ENCODE results near the gene PCDHGB1.
"Not testable (repeated sequence)": the region's sequence is repeated elsewhere in the genome, so short reads cannot be mapped to it uniquely, and the experiment has no call there.

The PCDHGB1 gene

DNA sequence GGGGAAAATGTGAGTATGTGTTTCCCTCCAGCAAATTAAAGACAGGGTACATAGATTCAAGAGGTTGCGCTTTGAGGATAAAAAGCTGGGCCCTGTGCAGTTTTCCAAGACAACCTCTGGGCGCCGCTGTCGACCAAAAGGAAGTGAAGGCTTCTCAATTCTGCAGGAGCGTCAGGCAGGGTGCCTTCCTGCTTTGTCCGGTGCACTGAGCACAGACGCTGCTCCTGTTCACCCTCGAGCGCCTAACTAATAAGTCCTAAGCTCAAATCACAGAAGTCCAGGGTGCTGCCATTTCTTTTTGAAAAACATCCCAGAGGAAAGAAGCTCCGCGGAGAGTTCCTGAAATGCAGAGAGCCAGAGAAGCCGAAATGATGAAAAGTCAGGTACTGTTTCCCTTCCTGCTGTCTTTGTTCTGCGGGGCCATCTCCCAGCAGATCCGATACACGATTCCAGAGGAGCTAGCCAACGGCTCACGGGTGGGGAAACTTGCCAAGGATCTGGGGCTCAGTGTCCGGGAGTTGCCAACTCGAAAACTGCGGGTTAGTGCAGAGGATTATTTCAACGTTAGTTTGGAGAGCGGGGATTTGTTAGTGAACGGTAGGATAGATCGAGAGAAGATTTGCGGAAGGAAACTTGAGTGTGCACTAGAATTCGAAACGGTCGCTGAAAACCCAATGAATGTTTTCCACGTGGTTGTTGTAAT lies at the start of gene PCDHGB1:
Gene PCDHGB1, plus strand, starts transcription at position 183 of the 703 bp plus-strand sequence. Its CDS starts 162 bp downstream, at position 345.
- DNase-seq (ENCODE audit: low read depth): no peak

- no peak for DNase-seq (ENCODE audit: low read depth)
Observed at GRCh38 chr5:141303756-141304155, 46.1 kb upstream of the PCDHGB1 start, which contains the start of gene SLC25A2. SLC25A2 (minus strand) TSS chr5:141304049; CDS start chr5:141303865, 184 bp downstream.

GRCh38 chr5:141306630-141307029 lies 43.3 kb upstream of the PCDHGB1 start:
- DNase-seq (ENCODE audit: low read depth): no peak

DNA sequence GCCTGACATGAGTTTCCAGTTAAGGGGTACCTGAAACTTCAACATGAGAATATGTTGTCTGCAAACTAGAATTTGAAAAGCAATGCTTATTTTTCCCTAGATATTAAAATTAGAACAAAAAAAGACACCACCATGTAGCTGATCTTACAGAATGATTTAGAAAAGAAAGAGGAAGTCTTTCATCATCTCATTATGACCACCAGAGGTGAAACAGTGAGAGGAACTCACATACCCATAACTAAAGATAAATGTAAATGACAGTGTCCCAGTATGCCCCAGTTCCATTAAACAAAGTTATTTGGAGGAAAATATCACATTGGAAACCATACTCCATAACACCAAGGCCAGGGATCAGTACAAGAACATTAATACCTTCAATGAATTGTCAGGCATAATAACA lies 36.2 kb upstream of the PCDHGB1 start:
- DNase-seq (ENCODE audit: low read depth): no peak

DNA sequence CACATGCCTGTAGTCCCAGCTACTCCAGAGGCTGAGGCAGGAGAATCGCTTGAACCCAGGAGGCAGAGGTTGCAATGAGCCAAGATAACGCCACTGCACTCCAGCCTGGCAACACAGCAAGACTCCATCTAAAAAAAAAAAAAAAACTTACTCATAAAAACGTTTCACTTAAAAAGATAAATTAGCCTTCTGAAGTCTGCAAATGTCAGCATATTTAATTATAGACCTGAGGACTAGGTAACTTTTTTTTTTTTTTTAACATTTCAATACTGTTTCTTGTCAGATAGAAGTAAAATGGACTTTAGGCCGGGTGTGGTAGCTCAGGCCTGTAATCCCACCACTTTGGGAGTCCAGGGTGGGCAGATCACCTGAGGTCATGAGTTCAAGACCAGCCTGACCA lies 32.9 kb upstream of the PCDHGB1 start:
- DNase-seq (ENCODE audit: low read depth): not testable (repeated sequence)

- no peak for DNase-seq (ENCODE audit: low read depth)
Observed at GRCh38 chr5:141319202-141319601, 30.7 kb upstream of the PCDHGB1 start.

DNA sequence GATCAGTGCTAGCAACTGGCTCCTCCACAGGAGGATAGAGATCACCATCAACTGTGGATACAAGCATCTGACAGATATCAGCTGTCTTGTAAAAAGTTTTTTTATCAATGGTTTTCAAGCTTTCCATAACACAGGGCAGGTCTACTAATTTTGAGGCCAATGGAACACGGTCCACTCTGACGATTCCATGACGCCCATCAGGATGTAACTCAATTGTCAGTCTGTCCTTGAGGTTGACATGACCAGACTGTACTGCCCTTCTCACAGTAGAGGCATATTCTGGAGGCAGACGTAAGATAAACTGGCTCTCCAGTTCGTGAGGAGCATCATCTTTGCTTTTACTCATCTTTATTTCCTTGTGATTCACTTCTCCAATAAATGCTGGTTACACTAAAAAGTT lies 30.2 kb upstream of the PCDHGB1 start:
- DNase-seq (ENCODE audit: low read depth): no peak

GRCh38 chr5:141320225-141321169 lies 29.4 kb upstream of the PCDHGB1 start, which contains the start of gene TAF7:
TAF7 (minus strand) TSS chr5:141320784; CDS start chr5:141320044, 740 bp downstream.
- peak; percentile 85 for DNase-seq (ENCODE audit: low read depth)

GRCh38 chr5:141322261-141322660 lies 27.6 kb upstream of the PCDHGB1 start:
- no peak for DNase-seq (ENCODE audit: low read depth)

DNA sequence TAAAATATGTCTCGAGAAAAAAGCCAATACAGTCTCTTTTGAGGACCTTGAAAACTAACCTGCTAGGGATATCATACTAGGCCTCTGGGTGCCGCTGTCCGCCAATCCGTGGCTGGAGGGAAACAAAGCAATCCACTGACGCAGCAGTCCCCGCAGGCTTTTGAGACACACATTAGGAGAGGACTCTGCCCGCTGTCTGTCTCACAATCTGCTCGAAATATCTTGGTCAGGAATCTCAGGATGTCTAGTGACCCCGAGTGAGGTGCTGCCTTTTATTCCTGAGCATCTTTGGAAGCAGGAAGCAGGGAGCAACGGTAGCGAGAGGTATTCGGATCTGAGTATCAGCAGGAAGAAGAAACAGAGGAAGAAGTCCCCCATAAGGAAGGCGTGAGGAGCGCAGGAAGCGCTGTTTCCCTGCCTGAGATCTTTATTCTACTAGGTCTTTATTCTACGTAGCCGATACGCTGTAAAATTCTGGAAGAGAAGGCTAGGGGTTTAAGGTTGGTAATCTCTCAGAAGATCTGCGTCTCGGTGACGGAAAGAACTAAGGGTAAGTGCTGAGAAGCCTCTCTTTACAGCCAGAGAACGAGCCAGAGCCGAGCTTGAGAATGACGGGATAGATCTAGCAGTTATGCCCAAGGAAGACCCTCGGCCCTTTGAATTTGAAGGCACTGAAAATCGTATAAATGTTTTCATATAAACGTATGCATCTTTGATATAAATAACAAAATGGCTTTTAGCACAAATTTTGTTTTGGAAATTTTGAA lies 23.6 kb upstream of the PCDHGB1 start:
- DNase-seq (ENCODE audit: low read depth): peak; percentile 37

DNA sequence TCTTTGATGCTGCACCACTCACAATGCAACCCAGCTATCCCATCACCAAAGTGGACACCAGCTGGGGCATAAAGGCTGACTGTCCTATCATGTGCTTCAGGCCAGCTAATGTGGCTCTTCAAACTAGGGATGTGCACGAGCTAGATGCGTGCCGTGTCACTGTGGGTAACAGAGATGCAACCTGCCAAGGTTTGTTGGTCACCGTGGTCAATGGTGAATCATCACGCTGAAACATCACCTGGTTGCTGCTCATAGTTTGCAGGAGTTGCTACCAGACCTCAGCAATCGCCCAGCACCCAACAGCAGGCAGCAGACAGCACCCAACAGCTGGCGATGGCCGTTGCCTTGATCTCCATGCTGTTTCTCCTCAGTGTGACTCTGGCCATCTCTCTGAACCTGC lies 21.7 kb upstream of the PCDHGB1 start:
- no peak for DNase-seq (ENCODE audit: low read depth)

DNA sequence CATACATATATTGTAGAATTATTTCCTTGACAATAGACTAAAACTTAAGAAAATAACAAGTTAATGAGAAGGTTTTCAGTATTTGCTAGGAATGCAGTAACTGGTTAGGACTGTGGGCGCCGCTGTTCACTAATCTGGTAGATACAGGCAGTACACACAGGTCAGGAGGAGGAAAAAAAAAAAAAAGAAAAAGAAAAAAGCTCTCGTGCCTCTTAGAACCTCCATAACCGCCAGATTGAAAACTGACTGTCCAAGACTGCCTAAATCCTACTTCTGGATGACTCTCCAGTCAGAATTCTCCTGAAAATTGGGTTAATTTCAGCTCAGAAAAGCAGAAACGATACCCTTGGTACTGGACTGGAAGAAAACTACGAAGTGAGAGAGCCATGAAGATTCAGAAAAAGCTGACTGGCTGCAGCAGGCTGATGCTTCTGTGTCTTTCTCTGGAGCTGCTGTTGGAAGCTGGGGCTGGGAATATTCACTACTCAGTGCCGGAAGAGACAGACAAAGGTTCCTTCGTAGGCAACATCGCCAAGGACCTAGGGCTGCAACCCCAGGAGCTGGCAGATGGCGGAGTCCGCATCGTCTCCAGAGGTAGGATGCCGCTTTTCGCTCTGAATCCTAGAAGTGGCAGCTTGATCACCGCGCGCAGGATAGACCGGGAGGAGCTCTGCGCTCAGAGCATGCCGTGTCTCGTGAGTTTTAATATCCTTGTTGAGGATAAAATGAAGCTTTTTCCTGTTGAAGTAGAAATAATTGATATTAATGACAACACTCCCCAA lies 19.4 kb upstream of the PCDHGB1 start, which contains the start of gene PCDHGA1:
Gene PCDHGA1, plus strand, starts transcription at position 216 of the 782 bp plus-strand sequence.
- DNase-seq (ENCODE audit: low read depth): no peak

DNA sequence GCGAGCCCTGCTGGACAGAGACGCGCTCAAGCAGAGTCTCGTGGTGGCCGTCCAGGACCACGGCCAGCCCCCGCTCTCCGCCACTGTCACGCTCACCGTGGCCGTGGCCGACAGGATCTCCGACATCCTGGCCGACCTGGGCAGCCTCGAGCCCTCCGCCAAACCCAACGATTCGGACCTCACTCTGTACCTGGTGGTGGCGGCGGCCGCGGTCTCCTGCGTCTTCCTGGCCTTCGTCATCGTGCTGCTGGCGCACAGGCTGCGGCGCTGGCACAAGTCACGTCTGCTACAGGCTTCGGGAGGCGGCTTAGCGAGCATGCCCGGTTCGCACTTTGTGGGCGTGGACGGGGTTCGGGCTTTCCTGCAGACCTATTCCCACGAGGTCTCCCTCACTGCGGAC lies 17.3 kb upstream of the PCDHGB1 start:
- not testable (repeated sequence) for DNase-seq (ENCODE audit: low read depth)

DNA sequence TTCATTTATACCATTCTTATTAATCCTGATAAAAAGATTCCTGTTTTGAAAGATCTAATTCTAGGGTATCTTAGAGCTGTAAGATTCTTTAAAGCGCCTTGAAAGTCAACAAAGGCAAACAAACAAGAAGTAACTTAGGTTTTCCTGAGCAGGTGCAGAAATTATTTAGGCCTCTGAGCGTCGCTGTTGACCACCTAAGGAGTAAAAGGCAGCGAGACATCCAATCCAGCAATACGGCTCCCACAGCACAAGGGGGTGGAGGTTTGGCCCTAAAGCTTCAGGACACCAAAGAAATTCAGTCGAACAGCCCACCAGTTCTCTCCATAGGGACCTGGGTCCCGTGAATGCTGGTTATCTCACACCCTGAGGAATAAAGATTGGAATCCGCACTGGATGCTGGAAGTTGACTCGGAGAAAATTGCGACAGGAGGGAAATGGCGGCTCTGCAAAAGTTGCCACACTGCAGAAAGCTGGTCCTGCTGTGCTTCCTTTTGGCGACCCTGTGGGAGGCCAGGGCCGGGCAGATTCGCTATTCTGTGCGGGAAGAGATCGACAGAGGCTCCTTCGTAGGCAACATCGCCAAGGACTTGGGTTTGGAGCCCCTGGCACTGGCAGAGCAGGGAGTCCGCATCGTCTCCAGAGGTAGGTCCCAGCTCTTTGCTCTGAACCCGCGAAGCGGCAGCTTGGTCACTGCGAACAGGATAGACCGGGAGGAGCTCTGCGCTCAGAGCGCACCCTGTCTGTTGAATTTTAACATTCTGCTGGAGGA lies 11.2 kb upstream of the PCDHGB1 start, which contains the start of gene PCDHGA2:
Gene PCDHGA2, plus strand, starts transcription at position 223 of the 769 bp plus-strand sequence.
- no peak for DNase-seq (ENCODE audit: low read depth)

DNA sequence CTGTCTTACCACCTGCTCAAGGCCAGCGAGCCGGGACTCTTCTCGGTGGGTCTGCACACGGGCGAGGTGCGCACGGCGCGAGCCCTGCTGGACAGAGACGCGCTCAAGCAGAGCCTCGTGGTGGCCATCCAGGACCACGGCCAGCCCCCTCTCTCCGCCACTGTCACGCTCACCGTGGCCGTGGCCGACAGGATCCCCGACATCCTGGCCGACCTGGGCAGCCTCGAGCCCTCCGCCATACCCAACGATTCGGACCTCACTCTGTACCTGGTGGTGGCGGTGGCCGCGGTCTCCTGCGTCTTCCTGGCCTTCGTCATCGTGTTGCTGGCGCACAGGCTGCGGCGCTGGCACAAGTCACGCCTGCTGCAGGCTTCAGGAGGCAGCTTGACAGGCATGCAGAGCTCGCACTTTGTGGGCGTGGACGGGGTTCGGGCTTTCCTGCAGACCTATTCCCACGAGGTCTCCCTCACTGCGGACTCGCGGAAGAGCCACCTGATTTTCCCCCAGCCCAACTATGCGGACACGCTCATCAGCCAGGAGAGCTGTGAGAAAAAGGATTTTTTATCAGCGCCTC lies 9.0 kb upstream of the PCDHGB1 start:
- DNase-seq (ENCODE audit: low read depth): not testable (repeated sequence)

DNA sequence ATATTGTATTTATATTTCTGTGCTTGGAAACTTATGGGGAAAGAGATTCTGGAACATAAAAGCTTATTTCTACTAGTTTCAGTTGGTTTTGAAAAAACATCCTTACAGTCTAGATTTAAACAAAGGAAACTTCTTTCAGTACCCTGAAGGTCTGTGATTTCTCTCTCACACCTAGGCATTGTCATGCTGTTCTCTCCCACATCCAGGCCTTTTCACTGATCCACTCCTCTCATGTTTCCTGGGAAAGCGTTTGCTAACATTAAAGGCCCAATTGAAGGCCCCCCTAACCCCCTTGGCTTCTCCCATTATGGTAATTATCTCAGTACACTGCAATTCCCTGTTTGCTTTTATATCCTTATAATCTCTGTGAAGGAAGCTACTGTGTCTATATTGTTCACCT lies 7.1 kb upstream of the PCDHGB1 start:
- no peak for DNase-seq (ENCODE audit: low read depth)

DNA sequence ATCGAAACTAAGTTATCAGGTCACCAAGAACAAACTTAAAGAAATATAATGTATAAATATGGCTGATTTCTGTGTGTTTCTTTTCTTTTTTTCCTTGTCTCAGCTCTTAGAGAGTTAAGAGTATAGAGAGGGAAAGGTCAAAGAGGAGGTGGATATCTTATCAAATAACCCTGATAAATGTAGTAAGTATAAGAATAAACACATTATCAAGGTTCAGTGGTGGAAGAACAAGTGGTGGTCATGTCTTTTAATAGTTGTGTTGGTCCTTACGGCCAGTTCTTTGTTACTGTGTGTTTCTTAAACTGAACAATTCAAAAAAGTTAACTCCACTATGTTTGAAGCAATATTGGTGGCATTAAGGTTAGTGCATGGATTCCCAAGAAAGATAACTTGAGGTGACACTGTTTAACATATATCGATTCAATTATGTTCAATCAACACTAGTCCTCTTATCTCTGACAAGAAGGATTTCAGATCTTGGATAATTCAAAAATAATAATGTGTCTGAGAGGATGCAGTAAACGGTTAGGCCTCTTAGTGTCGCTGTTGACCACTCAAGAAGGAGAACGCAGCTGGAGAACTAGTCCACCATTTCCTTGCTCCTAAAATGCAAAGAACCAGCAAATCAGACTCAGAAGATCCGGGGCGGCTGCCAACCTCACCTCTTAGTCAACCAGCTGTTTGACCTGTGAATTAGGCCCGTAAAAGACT lies 6.5 kb upstream of the PCDHGB1 start, which contains the start of gene PCDHGA3:
Gene PCDHGA3, plus strand, starts transcription at position 588 of the 711 bp plus-strand sequence. CDS start 205 bp downstream, outside the sequence.
- no peak for DNase-seq (ENCODE audit: low read depth)

GRCh38 chr5:141343953-141344463 lies 5.9 kb upstream of the PCDHGB1 start:
- no peak for DNase-seq (ENCODE audit: low read depth)

GRCh38 chr5:141345327-141345726 lies 4.6 kb upstream of the PCDHGB1 start:
- DNase-seq (ENCODE audit: low read depth): no peak

Data from stimulated activated CD8-positive, alpha-beta memory T cell treated with anti-CD3 and anti-CD28 coated beads, Interleukin-12 subunit alpha, Interleukin-12 subunit beta, amount 100 ng/mL, for 4 hours (primary cell).